ENCODE data around the gene CCDC158. TPM values are rescaled to one million over a fixed set of nuclear protein-coding genes. Genes with fewer than 3 reads are reported as not detected.

The CCDC158 gene
- total and polyA plus RNA-seq, 10 donors: 0.02 to 0.24 (median 0.18) TPM; not detected in 4

DNA sequence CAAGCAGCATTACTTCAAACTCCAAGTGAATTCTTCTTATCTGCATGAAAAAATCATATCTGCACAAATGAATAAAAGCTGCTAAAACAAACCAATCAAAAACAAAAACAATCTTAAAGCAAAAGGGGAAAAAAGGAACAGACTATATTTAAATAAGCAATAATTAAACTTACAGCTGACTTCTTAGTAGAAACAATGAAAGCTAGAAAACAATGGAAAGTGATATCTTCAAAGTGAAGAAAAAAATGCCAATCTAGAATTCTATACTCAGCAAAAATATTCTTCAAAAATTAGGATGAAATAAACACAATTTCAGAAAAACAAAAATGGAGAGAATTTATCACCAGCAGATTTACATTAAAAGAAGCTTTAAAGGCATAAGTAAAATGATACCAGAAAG is 94.4 kb downstream of the CCDC158 start:
- Histone ChIP-seq H3K27me3 (replicated peaks in 1 of 7) (no peaks in the 10 kb centered on the region), H3K9me3 (peaks cover 5 to 40% (median 36%) of the 10 kb centered on the region in 8 donors), H3K4me3 (no peak overlapping the region), H3K36me3 (no peaks in the 10 kb centered on the region), H3K27ac (no peak overlapping the region), H3K4me1 (no peaks in the 10 kb centered on the region)
- no peak for DNase-seq
- intact Hi-C loops (cut with DNase I; ENCODE audit: low total_unique reads): no loop called here
- TF ChIP-seq POLR2AphosphoS5 (IDR thresholded peaks at IDR 0.05): no peak
- TF ChIP-seq, protein P1, sequence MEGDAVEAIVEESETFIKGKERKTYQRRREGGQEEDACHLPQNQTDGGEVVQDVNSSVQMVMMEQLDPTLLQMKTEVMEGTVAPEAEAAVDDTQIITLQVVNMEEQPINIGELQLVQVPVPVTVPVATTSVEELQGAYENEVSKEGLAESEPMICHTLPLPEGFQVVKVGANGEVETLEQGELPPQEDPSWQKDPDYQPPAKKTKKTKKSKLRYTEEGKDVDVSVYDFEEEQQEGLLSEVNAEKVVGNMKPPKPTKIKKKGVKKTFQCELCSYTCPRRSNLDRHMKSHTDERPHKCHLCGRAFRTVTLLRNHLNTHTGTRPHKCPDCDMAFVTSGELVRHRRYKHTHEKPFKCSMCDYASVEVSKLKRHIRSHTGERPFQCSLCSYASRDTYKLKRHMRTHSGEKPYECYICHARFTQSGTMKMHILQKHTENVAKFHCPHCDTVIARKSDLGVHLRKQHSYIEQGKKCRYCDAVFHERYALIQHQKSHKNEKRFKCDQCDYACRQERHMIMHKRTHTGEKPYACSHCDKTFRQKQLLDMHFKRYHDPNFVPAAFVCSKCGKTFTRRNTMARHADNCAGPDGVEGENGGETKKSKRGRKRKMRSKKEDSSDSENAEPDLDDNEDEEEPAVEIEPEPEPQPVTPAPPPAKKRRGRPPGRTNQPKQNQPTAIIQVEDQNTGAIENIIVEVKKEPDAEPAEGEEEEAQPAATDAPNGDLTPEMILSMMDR (IDR thresholded peaks at IDR 0.05 in 8 of 11, conservative IDR thresholded peaks at IDR 0.05 in 3 of 11): no peak
- TF ChIP-seq POLR2A (IDR thresholded peaks at IDR 0.05): no peak

DNA sequence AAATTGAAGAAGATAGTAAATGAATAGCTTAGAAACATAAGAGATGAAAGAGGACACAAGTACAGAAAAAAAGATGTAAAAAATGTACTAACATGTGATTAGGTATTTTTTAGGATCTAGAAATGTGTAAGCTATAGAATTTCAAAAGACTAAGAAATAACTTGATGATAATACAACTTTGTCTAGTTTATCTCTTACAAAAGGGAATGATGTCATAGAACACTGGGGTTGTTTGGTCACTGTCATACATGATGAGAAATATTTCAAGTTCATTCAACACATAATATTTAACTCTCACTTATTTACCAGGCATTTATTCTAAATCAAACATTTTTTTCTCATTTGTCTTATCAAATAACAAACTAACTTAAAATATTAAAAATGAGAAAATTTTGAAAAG is 95.9 kb downstream of the CCDC158 start:
- Histone ChIP-seq H3K27me3 (replicated peaks in 1 of 7) (no peaks in the 10 kb centered on the region), H3K36me3 (no peaks in the 10 kb centered on the region), H3K9me3 (peaks cover 5 to 47% (median 40%) of the 10 kb centered on the region in 8 donors), H3K4me3 (no peak overlapping the region), H3K4me1 (no peaks in the 10 kb centered on the region), H3K27ac (no peak overlapping the region)
- DNase-seq: no peak
- TF ChIP-seq POLR2A (IDR thresholded peaks at IDR 0.05) (no peak), POLR2AphosphoS5 (IDR thresholded peaks at IDR 0.05) (no peak)
- TF ChIP-seq, protein P1 (IDR thresholded peaks at IDR 0.05 in 8 of 11, conservative IDR thresholded peaks at IDR 0.05 in 3 of 11): no peak
- intact Hi-C loops (cut with DNase I; ENCODE audit: low total_unique reads): no loop called here

DNA sequence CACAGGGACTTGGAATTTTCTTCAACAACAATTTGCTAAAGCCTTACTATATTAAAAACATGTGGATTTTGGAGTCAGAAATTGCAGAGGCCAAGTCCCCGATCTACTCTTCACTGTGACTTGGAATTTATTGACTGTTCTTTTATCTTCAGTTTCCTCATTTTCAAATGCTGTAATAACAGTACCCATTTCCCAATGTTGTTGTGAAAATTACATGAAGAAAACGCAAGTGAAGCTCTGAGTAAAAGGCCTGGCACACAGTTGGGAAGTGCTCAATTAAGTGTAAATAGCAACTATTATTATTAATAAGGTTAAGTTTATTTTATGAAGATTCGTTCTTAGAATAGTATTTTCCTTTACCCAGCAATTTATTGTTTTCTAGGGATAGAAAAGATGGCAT is 98.7 kb downstream of the CCDC158 start:
- Histone ChIP-seq H3K4me1 (no peaks in the 10 kb centered on the region), H3K27ac (peak overlapping the region in 3 of 8 donors; percentile 37 to 52 (median 38)), H3K9me3 (peaks cover 5 to 46% (median 43%) of the 10 kb centered on the region in 8 donors), H3K27me3 (replicated peaks in 1 of 7) (no peaks in the 10 kb centered on the region), H3K36me3 (no peaks in the 10 kb centered on the region), H3K4me3 (no peak overlapping the region)
- intact Hi-C loops (cut with DNase I; ENCODE audit: low total_unique reads): no loop called here
- TF ChIP-seq POLR2AphosphoS5 (IDR thresholded peaks at IDR 0.05): no peak
- TF ChIP-seq, protein P1 (IDR thresholded peaks at IDR 0.05 in 8 of 11, conservative IDR thresholded peaks at IDR 0.05 in 3 of 11): no peak
- no peak for TF ChIP-seq POLR2A (IDR thresholded peaks at IDR 0.05)
- WGBS, 5 donors: 52 to 79% (median 69%) methylated on average over 3 of the region's 3 CpGs
- no peak for DNase-seq

DNA sequence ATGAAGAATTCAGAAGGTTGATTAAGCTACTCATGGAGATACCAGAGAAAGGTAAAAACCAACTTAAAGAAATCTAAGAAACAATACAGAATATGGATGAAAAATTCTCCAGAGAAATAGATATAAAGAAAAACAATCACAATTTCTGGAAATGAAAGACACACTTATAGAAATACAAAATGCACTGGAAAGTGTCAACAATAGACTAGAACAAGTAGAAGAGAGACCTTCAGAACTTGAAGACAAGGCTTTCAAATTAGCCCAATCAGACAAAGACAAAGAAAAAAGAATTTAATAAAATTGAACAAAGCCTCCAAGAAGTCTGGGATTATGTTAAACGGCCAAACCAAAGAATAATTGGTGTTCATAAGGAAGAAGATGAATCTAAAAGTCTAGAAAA is 104.8 kb downstream of the CCDC158 start:
- TF ChIP-seq POLR2A (IDR thresholded peaks at IDR 0.05): no peak
- TF ChIP-seq, protein P1 (IDR thresholded peaks at IDR 0.05 in 8 of 11, conservative IDR thresholded peaks at IDR 0.05 in 3 of 11): no peak
- no peak for TF ChIP-seq POLR2AphosphoS5 (IDR thresholded peaks at IDR 0.05)

More for the DNA sequence above, 104.8 kb downstream of the CCDC158 start:
- Histone ChIP-seq H3K9me3 (peaks cover 0 to 44% (median 32%) of the 10 kb centered on the region in 8 donors), H3K27me3 (replicated peaks in 1 of 7) (no peaks in the 10 kb centered on the region), H3K4me1 (peaks cover 0 to 6% (median 0%) of the 10 kb centered on the region in 6 donors), H3K27ac (no peak overlapping the region), H3K36me3 (no peaks in the 10 kb centered on the region), H3K4me3 (no peak overlapping the region)
- intact Hi-C loops (cut with DNase I; ENCODE audit: low total_unique reads): no loop called here
- WGBS, 5 donors: 83 to 96% (median 95%) methylated on average over 1 of the region's 1 CpG
- no peak for DNase-seq
